ENCODE results near the gene ADNP. TPM values are rescaled to one million over a fixed set of nuclear protein-coding genes. Genes with fewer than 3 reads are reported as not detected.

Gene ADNP
- total RNA-seq, 1 experiment from 2014 or later, result 106 TPM

DNA sequence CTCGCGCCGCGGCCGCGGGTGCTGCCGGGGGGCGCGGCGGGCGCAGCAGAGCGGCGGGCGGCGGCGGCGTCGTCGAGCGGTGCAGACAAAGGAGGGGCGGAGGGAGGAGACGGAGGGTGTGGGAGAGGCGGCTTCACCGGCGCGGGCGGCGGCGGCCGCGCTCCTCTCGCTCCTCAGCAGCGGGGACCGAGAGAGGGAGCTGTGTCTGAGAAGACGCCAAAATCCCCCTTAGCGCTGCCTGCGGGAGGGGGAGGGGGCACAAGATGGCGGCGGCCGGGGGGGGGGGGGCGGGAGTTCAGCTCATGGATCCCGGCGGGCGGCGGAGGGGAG, 296 bp downstream of the ADNP start:
- peak overlapping the region; percentile 68 for H3K4me3 Mint-ChIP-seq
- H3K27ac Mint-ChIP-seq, result no peak overlapping the region
- ATAC-seq (no peak; the same call in 1 of the 2 replicates), DNase-seq (ENCODE audit: low spot score) (no peak)
- TF ChIP-seq NFATC4 (CRISPR knock-in tag; IDR thresholded peaks at IDR 0.05), result 0 out of 2 replicates have a peak, but pooled peaks have one; percentile 36
- TF ChIP-seq, protein P1, sequence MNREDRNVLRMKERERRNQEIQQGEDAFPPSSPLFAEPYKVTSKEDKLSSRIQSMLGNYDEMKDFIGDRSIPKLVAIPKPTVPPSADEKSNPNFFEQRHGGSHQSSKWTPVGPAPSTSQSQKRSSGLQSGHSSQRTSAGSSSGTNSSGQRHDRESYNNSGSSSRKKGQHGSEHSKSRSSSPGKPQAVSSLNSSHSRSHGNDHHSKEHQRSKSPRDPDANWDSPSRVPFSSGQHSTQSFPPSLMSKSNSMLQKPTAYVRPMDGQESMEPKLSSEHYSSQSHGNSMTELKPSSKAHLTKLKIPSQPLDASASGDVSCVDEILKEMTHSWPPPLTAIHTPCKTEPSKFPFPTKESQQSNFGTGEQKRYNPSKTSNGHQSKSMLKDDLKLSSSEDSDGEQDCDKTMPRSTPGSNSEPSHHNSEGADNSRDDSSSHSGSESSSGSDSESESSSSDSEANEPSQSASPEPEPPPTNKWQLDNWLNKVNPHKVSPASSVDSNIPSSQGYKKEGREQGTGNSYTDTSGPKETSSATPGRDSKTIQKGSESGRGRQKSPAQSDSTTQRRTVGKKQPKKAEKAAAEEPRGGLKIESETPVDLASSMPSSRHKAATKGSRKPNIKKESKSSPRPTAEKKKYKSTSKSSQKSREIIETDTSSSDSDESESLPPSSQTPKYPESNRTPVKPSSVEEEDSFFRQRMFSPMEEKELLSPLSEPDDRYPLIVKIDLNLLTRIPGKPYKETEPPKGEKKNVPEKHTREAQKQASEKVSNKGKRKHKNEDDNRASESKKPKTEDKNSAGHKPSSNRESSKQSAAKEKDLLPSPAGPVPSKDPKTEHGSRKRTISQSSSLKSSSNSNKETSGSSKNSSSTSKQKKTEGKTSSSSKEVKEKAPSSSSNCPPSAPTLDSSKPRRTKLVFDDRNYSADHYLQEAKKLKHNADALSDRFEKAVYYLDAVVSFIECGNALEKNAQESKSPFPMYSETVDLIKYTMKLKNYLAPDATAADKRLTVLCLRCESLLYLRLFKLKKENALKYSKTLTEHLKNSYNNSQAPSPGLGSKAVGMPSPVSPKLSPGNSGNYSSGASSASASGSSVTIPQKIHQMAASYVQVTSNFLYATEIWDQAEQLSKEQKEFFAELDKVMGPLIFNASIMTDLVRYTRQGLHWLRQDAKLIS (CRISPR knock-in tag; IDR thresholded peaks at IDR 0.05; ENCODE audit: borderline replicate concordance), result no peak
- H3K9me3 Mint-ChIP-seq, result no peaks in the 10 kb centered on the region
- peaks cover 45% of the 10 kb centered on the region for H3K4me1 Mint-ChIP-seq
- H3K27me3 Mint-ChIP-seq (ENCODE audit: low read depth), result no peaks in the 10 kb centered on the region
- CTCF ChIA-PET, result interaction anchor here (0.6 to 7.6 kb wide), 23 partner anchors 10 to 872 kb away, joined by 3 to 127 read pairs (median 4); partner anchors contain the start of genes BCAS4, DPM1, MOCS3 and SALL4
- peaks cover 58% of the 10 kb centered on the region for H3K36me3 Mint-ChIP-seq
- POLR2A ChIA-PET, result interaction anchor here (0.7 to 2.1 kb wide), 10 partner anchors 14 to 200 kb away, joined by 3 to 23 read pairs (median 4); partner anchors contain the start of genes BCAS4, DPM1, MOCS3 and PARD6B

GRCh38 chr20:50930139-50930975, 880 bp downstream of the ADNP start:
- CTCF ChIA-PET, result interaction anchor here (0.9 to 7.6 kb wide), 17 partner anchors 10 to 140 kb away, joined by 3 to 127 read pairs (median 6); partner anchors contain the start of genes BCAS4, DPM1 and MOCS3
- no peak for TF ChIP-seq ESRRA (CRISPR knock-in tag; IDR thresholded peaks at IDR 0.05; ENCODE audit: borderline replicate concordance)
- TF ChIP-seq, protein P2, sequence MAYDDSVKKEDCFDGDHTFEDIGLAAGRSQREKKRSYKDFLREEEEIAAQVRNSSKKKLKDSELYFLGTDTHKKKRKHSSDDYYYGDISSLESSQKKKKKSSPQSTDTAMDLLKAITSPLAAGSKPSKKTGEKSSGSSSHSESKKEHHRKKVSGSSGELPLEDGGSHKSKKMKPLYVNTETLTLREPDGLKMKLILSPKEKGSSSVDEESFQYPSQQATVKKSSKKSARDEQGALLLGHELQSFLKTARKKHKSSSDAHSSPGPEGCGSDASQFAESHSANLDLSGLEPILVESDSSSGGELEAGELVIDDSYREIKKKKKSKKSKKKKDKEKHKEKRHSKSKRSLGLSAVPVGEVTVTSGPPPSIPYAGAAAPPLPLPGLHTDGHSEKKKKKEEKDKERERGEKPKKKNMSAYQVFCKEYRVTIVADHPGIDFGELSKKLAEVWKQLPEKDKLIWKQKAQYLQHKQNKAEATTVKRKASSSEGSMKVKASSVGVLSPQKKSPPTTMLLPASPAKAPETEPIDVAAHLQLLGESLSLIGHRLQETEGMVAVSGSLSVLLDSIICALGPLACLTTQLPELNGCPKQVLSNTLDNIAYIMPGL (CRISPR knock-in tag; IDR thresholded peaks at IDR 0.05), result no peak
- TF ChIP-seq CREM (CRISPR knock-in tag; IDR thresholded peaks at IDR 0.05), result no peak
- 0 out of 2 replicates have a peak, but pooled peaks have one; percentile 25 for TF ChIP-seq FOXP1 (CRISPR knock-in tag; IDR thresholded peaks at IDR 0.05; ENCODE audit: borderline replicate concordance)
- TF ChIP-seq ZNF317 (CRISPR knock-in tag; IDR thresholded peaks at IDR 0.05; ENCODE audit: borderline replicate concordance, low read depth), result no peak
- no peak for ATAC-seq
- Mint-ChIP-seq H3K9me3 (no peaks in the 10 kb centered on the region), H3K4me3 (peak overlapping the region; percentile 88), H3K27me3 (ENCODE audit: low read depth) (no peaks in the 10 kb centered on the region), H3K27ac (peak overlapping the region; percentile 97), H3K36me3 (peaks cover 57% of the 10 kb centered on the region), H3K4me1 (peaks cover 51% of the 10 kb centered on the region)
- no peak for DNase-seq (ENCODE audit: low spot score)
- POLR2A ChIA-PET, result interaction anchor here (0.9 to 2.1 kb wide), 9 partner anchors 10 to 136 kb away, joined by 3 to 23 read pairs (median 4); partner anchors contain the start of genes BCAS4, DPM1 and MOCS3

DNA sequence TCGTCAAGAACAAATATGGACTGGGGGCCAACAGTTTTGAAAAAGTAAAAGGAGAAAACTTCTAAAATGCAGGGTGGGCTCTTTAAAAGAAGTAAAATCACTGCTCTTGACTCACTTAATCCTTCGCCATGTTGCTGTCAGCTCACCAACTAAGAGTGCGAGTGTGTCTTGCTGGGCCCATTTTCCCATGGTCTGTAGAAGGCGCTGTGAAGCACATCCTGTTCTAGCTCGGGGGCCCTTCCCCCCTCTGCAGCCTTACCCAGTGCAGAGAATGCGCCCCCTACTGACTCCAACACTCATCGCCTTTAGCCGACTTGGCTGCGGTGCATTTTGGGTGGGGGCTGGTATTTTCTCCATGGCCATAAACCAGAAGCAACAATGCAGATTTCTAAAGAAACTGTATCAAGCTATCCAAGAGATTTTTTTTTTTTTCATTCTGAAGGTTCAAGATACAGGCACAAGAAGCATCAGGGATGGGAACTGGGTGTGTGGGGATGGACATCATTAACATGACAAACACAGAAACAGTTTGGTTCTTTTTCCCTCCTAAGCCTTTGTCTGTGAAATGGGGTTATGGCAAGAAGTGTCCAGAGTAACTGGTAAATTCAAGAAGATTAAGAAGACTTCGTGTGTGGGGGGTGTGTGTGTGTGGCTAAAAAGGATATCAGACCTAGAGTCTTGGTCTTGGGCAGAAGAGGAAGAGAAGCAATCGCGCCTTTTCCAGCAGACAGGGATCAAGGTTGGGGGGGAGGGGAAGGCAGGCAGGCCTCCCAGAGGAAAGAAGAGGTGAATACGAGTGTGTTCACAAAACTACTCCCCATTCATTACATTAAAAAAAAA, 1.7 kb downstream of the ADNP start:
- Mint-ChIP-seq H3K36me3 (peaks cover 50% of the 10 kb centered on the region), H3K4me1 (peaks cover 57% of the 10 kb centered on the region), H3K27ac (peak overlapping the region; percentile 97), H3K27me3 (ENCODE audit: low read depth) (no peaks in the 10 kb centered on the region), H3K9me3 (no peaks in the 10 kb centered on the region), H3K4me3 (peak overlapping the region; percentile 88)
- ATAC-seq, result peak; percentile 79
- POLR2A ChIA-PET, result interaction anchor here (0.9 to 1.5 kb wide), 8 partner anchors 9 to 139 kb away, joined by 3 to 6 read pairs (median 4); partner anchors contain the start of genes BCAS4, DPM1 and MOCS3
- CTCF ChIA-PET, result interaction anchor here (0.5 to 7.6 kb wide), 25 partner anchors 10 to 921 kb away, joined by 3 to 127 read pairs (median 4); partner anchors contain the start of genes BCAS4, DPM1 and MOCS3
- DNase-seq (ENCODE audit: low spot score), result peak; percentile 94
- 0 out of 2 replicates have a peak, but pooled peaks have one; percentile 58 for TF ChIP-seq TEAD1 (CRISPR knock-in tag; IDR thresholded peaks at IDR 0.05)
- TF ChIP-seq PRDM15 (CRISPR knock-in tag; IDR thresholded peaks at IDR 0.05), result no peak
- TF ChIP-seq NR1H2 (CRISPR knock-in tag; IDR thresholded peaks at IDR 0.05), result no peak
- TF ChIP-seq, protein P3, sequence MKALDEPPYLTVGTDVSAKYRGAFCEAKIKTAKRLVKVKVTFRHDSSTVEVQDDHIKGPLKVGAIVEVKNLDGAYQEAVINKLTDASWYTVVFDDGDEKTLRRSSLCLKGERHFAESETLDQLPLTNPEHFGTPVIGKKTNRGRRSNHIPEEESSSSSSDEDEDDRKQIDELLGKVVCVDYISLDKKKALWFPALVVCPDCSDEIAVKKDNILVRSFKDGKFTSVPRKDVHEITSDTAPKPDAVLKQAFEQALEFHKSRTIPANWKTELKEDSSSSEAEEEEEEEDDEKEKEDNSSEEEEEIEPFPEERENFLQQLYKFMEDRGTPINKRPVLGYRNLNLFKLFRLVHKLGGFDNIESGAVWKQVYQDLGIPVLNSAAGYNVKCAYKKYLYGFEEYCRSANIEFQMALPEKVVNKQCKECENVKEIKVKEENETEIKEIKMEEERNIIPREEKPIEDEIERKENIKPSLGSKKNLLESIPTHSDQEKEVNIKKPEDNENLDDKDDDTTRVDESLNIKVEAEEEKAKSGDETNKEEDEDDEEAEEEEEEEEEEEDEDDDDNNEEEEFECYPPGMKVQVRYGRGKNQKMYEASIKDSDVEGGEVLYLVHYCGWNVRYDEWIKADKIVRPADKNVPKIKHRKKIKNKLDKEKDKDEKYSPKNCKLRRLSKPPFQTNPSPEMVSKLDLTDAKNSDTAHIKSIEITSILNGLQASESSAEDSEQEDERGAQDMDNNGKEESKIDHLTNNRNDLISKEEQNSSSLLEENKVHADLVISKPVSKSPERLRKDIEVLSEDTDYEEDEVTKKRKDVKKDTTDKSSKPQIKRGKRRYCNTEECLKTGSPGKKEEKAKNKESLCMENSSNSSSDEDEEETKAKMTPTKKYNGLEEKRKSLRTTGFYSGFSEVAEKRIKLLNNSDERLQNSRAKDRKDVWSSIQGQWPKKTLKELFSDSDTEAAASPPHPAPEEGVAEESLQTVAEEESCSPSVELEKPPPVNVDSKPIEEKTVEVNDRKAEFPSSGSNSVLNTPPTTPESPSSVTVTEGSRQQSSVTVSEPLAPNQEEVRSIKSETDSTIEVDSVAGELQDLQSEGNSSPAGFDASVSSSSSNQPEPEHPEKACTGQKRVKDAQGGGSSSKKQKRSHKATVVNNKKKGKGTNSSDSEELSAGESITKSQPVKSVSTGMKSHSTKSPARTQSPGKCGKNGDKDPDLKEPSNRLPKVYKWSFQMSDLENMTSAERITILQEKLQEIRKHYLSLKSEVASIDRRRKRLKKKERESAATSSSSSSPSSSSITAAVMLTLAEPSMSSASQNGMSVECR (CRISPR knock-in tag; IDR thresholded peaks at IDR 0.05; ENCODE audit: borderline replicate concordance), result peak; percentile 52; the same call in 1 of the 2 replicates
